ENCODE results near the gene B3GNT8.

DNA sequence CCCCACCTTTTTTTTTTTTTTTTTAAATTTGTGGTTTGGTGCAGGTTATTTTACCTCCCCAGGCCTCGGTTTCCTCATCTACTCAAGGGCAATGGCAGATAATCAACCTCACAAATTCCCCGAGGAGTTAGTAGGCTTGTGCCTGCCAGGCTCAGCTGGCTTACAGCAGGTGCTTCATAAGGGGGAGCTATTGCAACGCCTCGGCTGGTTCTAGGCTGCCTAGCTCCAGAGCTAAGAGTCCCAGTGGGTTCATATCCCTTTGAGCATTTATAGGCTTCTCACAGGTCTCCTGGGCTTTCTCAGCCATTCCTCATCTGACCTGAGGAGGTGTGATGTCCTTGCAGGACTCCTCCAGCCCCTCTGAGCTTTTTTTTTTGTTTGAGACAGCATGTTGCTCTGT lies 18.9 kb downstream of the B3GNT8 start:
- TF ChIP-seq, protein P1, sequence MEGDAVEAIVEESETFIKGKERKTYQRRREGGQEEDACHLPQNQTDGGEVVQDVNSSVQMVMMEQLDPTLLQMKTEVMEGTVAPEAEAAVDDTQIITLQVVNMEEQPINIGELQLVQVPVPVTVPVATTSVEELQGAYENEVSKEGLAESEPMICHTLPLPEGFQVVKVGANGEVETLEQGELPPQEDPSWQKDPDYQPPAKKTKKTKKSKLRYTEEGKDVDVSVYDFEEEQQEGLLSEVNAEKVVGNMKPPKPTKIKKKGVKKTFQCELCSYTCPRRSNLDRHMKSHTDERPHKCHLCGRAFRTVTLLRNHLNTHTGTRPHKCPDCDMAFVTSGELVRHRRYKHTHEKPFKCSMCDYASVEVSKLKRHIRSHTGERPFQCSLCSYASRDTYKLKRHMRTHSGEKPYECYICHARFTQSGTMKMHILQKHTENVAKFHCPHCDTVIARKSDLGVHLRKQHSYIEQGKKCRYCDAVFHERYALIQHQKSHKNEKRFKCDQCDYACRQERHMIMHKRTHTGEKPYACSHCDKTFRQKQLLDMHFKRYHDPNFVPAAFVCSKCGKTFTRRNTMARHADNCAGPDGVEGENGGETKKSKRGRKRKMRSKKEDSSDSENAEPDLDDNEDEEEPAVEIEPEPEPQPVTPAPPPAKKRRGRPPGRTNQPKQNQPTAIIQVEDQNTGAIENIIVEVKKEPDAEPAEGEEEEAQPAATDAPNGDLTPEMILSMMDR (IDR thresholded peaks at IDR 0.05) = no peak
- TF ChIP-seq ZFX (IDR thresholded peaks at IDR 0.05; ENCODE audit: borderline replicate concordance) = no peak

Measured in 22Rv1 (cell line).